Measurements from ENCODE around the gene NFIC.
"Not testable (repeated sequence)": the region's sequence is repeated elsewhere in the genome, so short reads cannot be mapped to it uniquely, and the experiment has no call there.

Gene NFIC

GRCh38 chr19:3420244-3420755 is 53.9 kb downstream of the NFIC start:
- DNase-seq = no peak
- TF ChIP-seq CTCF (IDR thresholded peaks at IDR 0.05; ENCODE audit: low read depth, low read length) = no peak
- Histone ChIP-seq H3K27ac (no peak overlapping the region), H3K36me3 (peaks cover 9% of the 10 kb centered on the region), H3K27me3 (ENCODE audit: insufficient read depth, low read depth, severe bottlenecking) (no peaks in the 10 kb centered on the region), H3K9me3 (ENCODE audit: severe bottlenecking) (no peaks in the 10 kb centered on the region), H3K4me3 (ENCODE audit: low read depth, low read length) (no peak overlapping the region)

- H3K36me3 ChIP-seq = peaks cover 11% of the 10 kb centered on the region
- no peak overlapping the region for H3K4me3 ChIP-seq (ENCODE audit: low read depth, low read length)
- DNase-seq = no peak
- H3K9me3 ChIP-seq (ENCODE audit: severe bottlenecking) = no peaks in the 10 kb centered on the region
- H3K27me3 ChIP-seq (ENCODE audit: insufficient read depth, low read depth, severe bottlenecking) = no peaks in the 10 kb centered on the region
- no peak overlapping the region for H3K27ac ChIP-seq
- no peak for TF ChIP-seq CTCF (IDR thresholded peaks at IDR 0.05; ENCODE audit: low read depth, low read length)
These were observed 54.7 kb downstream of the NFIC start for GRCh38 chr19:3420909-3421619.

GRCh38 chr19:3421656-3422055 is 55.3 kb downstream of the NFIC start:
- peaks cover 16% of the 10 kb centered on the region for H3K36me3 ChIP-seq
- H3K4me3 ChIP-seq (ENCODE audit: low read depth, low read length); DNase-seq; H3K27ac ChIP-seq; H3K9me3 ChIP-seq (ENCODE audit: severe bottlenecking); H3K27me3 ChIP-seq (ENCODE audit: insufficient read depth, low read depth, severe bottlenecking): not testable (repeated sequence)

- no peak for TF ChIP-seq CTCF (IDR thresholded peaks at IDR 0.05; ENCODE audit: low read depth, low read length)
- Histone ChIP-seq H3K36me3 (peaks cover 21% of the 10 kb centered on the region), H3K27ac (no peak overlapping the region), H3K4me3 (ENCODE audit: low read depth, low read length) (no peak overlapping the region), H3K9me3 (ENCODE audit: severe bottlenecking) (no peaks in the 10 kb centered on the region), H3K27me3 (ENCODE audit: insufficient read depth, low read depth, severe bottlenecking) (no peaks in the 10 kb centered on the region)
- no peak for DNase-seq
These were observed 56.9 kb downstream of the NFIC start for GRCh38 chr19:3423183-3423829.

- no peak for TF ChIP-seq CTCF (IDR thresholded peaks at IDR 0.05; ENCODE audit: low read depth, low read length)
- H3K9me3 ChIP-seq (ENCODE audit: severe bottlenecking) = no peaks in the 10 kb centered on the region
- H3K36me3 ChIP-seq = peaks cover 17% of the 10 kb centered on the region
- H3K27me3 ChIP-seq (ENCODE audit: insufficient read depth, low read depth, severe bottlenecking) = no peaks in the 10 kb centered on the region
- H3K27ac ChIP-seq = no peak overlapping the region
- DNase-seq = no peak
- H3K4me3 ChIP-seq (ENCODE audit: low read depth, low read length) = no peak overlapping the region
These were observed 60.0 kb downstream of the NFIC start for GRCh38 chr19:3426433-3426832.

GRCh38 chr19:3430366-3430680 is 63.9 kb downstream of the NFIC start:
- not testable (repeated sequence) for H3K27me3 ChIP-seq (ENCODE audit: insufficient read depth, low read depth, severe bottlenecking); DNase-seq; H3K9me3 ChIP-seq (ENCODE audit: severe bottlenecking); H3K27ac ChIP-seq; H3K4me3 ChIP-seq (ENCODE audit: low read depth, low read length)
- H3K36me3 ChIP-seq = peaks cover 43% of the 10 kb centered on the region

Measured in WERI-Rb-1 (cell line).